Fibroblast of skin of left quadriceps (primary cell): Measurements from ENCODE around the gene DAPK1.
"Not testable (repeated sequence)": the region's sequence is repeated elsewhere in the genome, so short reads cannot be mapped to it uniquely, and the experiment has no call there.

Experiments used
- DNase-seq, 2 experiments: peaks; one replicate each; pipeline ENCODE4 v3.0.0-alpha.2; 2013; ENCODE audit warnings: low read depth in 2 of 2

DAPK1 gene

DNA sequence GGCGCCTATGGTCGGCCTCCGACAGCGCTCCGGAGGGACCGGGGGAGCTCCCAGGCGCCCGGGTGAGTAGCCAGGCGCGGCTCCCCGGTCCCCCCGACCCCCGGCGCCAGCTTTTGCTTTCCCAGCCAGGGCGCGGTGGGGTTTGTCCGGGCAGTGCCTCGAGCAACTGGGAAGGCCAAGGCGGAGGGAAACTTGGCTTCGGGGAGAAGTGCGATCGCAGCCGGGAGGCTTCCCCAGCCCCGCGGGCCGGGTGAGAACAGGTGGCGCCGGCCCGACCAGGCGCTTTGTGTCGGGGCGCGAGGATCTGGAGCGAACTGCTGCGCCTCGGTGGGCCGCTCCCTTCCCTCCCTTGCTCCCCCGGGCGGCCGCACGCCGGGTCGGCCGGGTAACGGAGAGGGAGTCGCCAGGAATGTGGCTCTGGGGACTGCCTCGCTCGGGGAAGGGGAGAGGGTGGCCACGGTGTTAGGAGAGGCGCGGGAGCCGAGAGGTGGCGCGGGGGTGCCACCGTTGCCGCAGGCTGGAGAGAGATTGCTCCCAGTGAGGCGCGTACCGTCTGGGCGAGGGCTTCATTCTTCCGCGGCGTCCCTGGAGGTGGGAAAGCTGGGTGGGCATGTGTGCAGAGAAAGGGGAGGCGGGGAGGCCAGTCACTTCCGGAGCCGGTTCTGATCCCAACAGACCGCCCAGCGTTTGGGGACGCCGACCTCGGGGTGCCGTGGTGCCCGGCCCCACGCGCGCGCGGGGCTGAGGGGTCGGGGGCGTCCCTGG, 561 bp downstream of the DAPK1 start:
- DNase-seq, result no peak

DNA sequence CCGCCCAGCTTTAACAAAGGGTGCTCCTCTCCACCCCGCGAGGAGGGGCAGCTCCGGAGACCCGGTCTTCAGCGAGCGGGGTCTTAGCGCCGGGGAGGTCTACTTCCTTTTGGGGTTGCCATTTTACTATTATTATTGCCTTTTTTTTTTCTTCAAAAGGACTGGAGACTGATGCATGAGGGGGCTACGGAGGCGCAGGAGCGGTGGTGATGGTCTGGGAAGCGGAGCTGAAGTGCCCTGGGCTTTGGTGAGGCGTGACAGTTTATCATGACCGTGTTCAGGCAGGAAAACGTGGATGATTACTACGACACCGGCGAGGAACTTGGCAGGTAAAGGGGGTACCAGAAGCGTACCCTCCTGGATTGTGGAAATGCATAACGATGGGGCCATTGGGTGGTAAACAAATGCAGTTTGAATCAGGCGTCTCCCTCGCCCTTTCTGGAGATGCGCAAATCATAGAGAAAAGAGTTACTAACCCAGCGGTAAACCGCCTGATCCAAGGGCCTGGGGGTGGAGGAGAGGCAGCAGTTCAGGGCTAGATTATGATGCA, 1.2 kb downstream of the DAPK1 start:
- no peak for DNase-seq

DNA sequence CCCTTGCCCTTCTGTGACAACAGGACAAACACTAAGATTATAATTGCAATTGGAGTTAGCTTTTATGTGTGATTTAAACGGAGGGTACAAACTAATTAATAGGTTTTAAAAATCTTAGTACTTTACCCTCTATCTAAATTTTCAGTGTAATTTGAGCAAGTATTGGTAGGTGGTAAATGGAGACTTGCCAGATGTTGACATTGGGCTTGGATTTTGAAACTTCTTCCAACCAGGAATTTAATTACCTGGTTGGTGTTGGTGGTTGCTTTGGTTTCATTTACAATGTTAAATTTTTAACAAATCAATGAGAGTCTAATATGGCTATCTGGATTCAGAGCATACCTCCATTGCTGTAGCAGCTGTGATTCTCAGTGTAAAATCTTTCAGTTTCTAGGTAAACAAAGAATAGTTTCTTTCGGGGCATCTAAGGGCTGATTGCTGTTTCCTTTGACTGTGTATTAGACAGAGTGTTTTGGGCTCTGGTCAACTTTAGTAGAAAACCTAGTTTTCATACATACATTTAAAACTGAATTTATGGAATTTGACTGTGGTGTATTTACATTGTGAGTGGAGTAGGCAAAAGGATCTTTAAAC, 1.9 kb downstream of the DAPK1 start:
- no peak for DNase-seq

DNA sequence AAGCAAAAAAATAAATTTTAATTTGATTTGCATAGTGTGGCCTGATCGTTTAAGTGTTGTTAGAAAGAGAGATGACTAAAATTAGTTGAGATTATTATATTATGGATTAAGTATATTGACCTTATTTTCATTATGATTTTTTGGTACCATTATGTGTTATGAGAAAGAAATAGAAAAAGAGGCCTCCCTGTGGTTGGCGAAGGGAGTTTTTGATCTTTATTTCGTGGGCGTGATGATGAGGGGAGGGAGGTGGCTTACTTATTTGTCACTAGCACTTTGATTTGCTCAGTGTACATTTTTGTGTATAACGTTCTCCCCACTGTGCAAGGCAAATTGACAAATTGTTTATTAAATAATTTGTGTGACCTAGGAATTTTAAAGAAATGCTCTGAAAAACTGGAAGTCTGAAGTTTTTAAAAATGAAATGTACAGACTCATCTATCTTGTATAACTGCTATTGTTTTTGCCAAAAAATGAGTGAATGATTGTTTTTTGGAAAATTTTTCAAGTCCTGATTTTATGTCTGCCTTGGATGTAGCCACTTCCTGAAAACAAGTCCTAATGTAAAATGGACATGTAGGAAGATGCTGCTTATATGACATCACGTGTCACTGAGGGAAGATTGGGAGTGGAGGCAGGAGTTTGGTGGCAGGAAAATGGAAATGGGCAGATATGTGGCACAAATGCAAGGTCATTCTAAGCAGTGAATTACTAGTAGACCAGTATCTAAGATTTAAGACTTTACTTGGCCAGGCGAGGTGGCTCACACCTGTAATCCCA, 3.0 kb downstream of the DAPK1 start:
- DNase-seq, result no peak

DNA sequence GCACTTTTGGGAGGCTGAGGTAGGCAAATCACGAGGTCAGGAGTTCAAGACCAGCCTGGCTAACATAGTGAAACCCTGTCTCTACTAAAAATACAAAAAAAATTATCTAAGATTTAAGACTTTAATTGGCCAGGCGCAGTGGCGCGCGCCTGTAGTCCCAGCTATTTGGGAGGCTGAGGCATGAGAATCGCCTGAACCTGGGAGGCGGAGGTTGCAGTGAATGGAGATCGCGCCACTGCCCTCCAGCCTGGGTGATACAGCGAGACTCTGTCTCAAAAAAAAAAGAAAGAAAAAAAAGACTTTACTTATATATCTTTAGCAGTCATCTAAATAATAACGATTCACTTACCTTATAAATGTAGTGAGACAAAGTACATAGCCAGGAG, 3.6 kb downstream of the DAPK1 start:
- DNase-seq, result not testable (repeated sequence)

DNA sequence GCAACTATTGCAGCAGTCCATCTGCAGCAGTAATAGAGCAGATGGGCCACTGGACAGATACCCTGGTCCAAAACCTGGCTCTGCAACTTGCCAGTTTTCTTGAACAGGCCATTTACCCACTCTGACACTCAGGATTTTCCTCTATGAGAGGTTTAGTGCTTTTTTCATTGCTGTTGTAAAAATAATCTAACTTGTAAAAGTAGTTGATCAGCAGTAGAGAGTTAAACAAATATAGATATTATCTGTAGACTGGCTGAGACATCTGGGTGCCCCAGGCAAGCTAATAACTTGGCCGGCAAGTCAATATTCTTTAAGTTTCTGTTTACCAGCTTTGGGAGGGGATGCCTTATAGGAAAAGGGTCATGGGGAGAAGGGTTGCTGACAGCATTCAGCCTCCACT, 4.1 kb downstream of the DAPK1 start:
- DNase-seq, result no peak

DNA sequence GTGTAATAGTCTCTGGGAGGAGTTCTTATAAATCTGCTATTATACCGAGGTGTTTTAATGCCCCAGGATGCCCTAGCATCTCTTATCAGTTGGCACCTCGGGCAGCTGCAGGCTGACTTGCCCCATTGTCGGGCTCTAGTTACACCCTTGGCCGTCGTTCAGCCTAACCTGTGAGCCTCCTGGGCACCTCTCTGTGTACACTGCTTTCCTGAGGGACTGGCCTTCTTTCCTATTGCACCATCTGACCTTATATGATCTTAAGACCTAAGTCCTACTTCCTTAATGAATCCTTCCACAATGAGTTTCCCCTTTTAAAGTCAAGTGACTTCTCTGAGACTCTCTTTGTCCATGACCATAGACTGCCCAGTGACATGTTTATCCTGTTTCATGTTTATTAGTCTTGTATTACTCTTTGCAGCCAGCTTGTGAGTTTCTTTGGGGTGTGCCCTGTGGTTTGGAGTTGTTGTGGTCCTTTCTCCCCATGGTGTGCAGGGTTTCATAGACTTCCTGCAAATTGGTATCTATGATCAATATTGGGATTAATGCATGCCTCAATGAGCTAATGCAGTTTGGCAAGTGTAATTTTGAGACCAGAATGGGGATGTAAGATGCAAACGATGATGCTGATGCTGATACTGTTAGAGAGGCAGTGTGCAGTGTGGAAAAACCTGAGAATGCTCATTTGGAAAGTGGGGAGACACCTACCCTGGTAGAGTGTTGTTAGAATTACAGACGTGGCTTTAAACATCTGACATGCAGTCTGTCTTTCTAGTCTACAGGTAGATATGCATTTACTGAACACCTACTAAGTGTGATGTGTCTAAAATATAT, 4.9 kb downstream of the DAPK1 start:
- no peak for DNase-seq

DNA sequence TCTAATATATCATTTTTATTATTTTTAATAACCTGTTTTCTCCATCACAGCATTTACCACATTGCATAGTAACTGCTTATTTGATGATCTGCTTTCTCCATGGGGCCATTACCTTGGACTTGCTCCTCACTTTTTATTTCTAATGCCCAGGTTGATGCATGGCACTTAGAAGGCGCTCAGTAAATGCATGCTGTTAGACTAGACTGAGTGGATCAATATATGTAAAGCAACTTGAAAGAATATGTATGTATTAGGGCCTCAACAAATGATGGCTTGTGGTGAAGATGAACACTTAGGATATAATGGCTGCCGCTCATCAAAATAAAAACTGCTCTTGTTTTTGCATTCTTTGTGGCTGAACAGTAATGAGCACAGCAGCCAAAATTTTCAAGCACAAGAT, 5.8 kb downstream of the DAPK1 start:
- no peak for DNase-seq

DNA sequence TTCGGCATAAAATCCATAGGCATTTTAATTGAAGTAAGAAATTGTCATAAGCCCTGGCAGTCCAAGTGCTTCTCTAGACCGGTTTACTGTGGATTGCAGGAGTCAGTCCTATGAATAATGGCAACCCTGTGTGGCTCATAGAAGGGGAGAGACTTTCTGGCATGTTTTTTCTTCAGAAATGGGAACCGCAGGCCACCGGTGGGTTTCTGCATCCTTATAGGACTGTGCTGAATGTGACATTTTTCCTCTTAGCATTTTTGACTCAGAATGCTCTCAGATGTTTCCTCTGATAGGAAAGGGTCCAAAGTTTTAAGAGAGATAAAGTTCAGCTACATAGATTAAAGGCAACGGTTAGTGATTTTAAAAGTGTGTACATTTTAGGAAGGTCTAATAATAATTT, 6.3 kb downstream of the DAPK1 start:
- DNase-seq, result no peak

DNA sequence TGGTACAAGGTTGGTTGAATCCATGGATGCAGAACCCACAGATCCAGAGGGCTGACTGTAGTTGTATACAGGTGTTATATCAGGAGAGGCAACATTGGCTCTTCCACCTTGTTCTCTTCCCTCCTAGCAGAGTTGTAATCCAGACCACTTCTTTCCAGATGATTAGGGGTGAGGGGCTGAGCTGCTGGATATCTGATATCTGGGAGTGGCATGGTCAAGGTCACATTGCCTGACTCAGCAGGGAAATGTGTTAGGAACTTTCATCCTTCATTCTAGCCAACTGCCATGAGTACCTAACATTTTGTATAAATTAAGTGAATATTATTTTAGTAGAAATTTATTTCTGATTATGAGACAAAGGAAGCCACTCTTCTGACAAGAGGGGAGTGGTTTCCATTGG, 7.3 kb downstream of the DAPK1 start:
- DNase-seq, result no peak

DNA sequence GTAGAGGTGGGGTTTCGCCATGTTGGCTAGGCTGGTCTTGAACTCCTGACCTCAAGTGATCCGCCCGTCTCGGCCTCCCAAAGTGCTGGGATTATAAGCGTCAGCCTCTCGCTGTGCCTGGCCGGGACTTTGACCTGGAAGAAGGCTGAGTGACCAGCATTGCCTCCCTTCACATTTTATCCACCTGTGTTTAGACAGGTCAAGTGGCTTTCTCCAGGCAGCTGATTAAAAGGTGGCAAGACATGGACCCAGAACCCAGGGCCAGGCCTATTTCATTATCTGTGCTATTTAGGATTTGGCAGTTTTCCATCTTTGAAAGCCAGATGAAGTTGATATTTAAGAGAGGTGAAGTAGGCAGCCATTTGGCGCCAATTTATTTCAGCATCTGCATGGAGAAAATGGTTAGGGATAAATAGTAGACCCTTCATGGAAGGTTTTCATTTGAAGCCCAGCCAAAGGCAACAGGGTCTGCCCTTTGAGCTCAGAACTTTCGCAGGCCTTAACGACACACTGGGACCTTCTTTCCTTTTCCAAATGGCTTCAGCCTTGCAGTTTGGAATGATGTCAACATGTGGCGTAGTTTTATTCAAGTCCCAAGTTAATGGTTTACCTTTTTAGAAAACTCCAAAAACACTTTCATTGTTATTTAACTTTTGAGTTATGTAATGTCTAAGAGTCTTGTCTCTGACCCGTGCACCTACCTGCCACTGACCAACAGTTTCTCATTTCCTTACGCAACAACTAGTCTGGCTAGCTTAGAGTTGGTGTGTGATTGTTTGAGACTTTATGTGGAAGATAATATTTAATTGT, 8.4 kb downstream of the DAPK1 start:
- DNase-seq, result no peak

DNA sequence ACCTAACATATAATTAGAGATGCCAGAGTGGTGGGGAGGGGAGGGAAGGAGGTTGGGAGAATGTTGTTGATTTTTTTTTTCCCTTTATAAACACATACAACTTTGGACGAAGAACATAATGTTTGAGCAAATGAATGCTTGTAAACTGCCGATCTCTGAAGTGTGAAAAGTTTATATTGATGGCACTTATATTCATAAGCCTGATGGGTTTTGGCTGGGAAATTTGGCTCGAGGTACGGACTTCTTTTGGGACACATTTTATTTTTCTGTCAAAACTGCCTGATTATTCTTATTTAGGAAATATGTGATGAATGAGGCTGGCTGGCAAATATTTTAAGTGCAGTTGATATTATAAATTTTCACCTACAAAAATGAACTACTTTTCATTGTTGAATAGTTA, 9.9 kb downstream of the DAPK1 start:
- DNase-seq, result no peak

DNA sequence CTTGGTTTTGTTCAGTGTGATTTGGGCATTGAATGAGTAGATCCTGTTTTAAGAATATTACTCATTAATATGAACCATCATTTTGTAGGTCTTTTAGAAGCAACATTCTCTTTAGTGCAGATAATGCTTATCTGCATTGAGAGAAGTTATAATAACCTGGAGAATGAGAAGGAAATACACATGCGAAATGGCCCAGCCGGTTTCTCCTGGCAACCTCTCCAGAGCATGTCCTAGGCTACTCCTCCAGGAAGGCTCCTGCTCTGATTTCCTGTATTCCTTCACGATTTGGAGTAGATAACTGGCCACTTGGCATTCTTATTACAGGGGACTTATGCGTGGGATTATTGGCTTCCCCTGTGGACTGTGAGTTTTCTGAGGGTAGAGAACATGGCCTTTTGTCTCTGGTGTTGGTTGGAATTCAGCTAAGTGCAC, 12.6 kb downstream of the DAPK1 start:
- no peak for DNase-seq

DNA sequence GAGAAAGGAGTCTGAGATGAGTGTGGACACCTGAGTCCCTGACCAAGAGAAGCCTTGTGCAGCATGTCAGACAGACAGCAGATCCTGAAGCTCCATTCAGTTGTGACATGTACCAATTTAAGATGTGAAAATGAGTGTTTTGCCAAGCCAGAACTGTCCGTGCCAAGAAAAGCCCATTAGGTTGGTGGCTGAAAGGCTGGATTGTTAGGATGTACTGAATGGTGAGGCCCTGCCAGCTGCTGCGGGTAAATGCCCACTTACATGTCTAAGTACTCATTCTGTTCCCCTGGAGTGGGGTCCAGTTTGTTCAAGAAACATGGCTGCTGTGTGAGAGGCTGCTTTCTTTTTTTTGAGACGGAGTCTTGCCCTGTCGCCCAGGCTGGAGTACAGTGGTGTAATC, 14.6 kb downstream of the DAPK1 start:
- DNase-seq, result no peak

DNA sequence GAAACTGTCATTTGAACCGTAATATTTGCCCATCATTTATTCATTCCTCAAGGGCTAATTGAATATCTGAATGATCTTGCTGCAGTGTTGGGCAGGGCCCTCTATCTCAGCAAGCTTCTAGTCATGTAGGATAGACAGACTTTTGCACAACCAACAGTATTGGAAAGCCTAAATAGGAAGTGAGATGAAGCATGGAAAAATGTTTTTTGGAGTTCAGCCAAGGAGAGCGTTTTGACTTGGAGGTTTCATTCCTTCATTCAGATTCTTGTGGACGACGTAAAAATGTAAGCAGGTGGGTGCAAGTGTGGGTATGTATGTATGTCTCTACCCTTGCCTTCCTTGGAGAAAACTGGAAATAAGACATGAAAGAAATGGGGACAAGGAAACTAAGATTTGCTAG, 15.5 kb downstream of the DAPK1 start:
- DNase-seq, result no peak

DNA sequence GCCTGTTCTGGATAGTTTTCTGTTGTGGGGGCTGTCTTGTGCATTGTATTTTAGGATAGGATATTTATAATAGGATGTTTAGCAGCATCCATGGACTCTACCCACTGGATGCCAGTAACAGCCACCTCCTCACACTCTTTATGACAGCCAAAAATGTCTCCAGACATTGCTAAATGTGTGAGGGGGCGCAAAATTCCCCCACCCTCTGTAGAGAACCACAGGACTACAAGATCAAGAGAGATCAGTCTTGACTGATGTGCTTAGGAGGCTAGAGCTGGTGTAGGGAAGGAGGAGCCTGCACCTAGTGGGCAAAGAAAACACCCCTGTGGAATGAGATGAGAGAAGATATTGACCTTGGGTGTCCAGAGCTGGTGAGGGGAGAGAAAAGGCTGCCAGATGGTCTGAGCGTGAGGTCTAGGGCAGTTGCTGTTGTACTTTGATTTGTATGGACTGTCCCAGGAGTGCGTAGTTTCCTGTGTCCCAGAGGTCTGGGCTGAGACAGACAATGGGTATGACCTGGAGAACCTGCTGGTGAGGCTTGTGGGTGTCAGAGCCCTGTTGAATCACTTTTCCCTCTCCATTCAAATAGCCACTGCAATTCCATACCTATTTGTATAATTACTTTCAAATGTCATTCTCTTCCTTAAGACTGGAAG, 16.3 kb downstream of the DAPK1 start:
- DNase-seq, result no peak

DNA sequence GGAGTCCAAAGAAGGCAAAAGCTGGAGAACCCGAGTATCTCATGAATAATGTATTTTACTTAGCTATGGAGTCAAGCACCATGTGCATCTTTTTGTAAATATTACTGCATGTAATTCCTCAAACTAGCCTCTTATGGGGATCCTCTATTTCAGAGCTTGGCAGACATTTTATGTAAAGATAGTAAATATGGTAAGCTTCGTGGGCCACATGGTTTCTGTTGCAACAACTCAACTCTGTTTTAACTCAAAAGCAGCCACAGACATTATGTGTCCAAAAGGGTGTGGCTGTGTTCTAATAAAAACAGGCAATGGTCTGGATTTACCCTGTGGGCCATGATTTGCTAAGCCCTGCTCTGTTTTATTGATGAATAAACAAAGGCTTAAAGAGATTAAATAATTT, 17.3 kb downstream of the DAPK1 start:
- DNase-seq, result no peak

DNA sequence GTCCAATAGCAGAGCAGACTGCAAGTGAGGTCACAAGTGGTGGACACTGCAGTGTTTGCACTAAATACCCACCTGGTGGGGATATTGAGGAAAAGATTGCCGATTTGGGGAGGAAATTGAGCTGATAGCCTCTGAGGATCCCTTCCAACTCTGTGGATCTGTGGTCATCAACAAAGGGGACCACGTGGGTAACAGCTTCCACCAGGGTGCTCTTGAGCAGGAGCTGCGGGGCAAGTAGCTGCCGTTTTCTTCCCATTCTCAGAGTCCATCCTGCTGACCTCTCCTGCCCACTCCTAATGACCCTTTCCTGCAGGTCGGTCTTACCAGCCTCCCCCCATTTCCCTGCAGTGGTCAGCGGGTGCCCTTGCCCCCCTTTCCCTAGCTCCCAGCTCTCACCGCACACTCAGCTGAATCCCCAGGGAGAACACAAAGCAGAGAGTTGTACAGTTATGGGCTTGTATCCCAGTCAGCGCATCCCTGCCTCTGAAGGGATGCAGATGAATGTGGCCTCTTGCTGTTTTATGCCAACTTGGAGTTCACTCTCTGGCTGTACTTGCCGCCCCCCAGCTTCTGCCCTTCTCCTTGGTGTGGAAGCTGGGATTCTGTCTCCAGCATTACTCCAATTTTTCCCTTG, 18.0 kb downstream of the DAPK1 start:
- DNase-seq, result no peak

DNA sequence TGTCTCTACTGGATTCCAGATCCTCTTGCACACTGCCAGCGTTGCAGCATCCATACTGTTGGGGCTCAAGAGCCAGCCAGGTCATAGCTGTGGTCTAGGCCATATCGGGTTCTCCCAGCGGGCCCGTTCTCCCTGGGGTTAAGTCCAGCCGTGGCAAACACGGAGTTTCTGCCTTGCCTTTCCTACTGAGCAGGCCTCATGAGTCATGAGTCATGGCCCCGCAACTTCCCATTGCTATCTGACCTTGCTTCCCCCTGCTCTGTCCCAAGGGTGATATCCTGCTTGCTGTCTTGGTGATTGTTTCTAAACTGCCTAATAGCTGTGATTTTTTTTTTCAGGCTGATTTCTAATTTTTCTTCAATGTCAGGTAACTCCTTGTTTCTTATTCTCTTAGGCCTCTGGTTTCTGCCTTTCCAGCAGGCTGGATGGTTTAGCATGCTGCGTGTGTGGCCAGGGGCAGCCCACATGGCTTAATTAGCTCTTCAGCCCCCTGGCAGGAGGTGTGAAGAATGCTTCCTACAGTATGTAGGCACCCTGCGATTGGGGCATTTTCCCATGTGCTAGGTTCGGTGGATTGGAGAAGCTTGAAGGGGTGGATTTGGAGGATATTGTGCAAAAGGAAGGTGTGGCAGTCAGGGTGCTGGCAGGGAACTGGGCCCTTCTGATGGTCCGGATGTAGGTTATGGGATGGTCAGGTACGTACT, 18.7 kb downstream of the DAPK1 start:
- no peak for DNase-seq
